GM12891 (cell line): Measurements from ENCODE around the gene STAC2.

Experiments used
- DNase-seq: peaks from one replicate; pipeline ENCODE4 v3.0.0; 2011; ENCODE audit warnings: low spot score; ENCODE audit not compliant: insufficient read length
- FAIRE-seq: peaks from 2 replicates; lab custom pipeline; 2011; peaks lifted over from hg19 to GRCh38; lab: Jason Lieb, UNC
- PAX5 ChIP-seq: IDR thresholded peaks from 2 replicates; pipeline ENCODE4 v1.6.1; 2011; ENCODE audit warnings: low read length, moderate library complexity, mild to moderate bottlenecking; ENCODE audit not compliant: insufficient read depth, severe bottlenecking
- POLR2A ChIP-seq: IDR thresholded peaks from 2 replicates; pipeline ENCODE4 v1.6.1; 2011; ENCODE audit warnings: low read depth, low read length, control low read depth
- POLR2AphosphoS5 ChIP-seq: IDR thresholded peaks from 2 replicates; pipeline ENCODE4 v1.6.1; 2011; ENCODE audit warnings: low read depth, low read length, control low read depth
- POU2F2 ChIP-seq: IDR thresholded peaks from 2 replicates; pipeline ENCODE4 v1.6.1; 2011; ENCODE audit warnings: low read depth, mild to moderate bottlenecking, control low read depth, low read length, moderate library complexity
- SPI1 ChIP-seq: IDR thresholded peaks from 2 replicates; pipeline ENCODE4 v1.6.1; 2011; ENCODE audit warnings: low read depth, low read length, control low read depth
- TAF1 ChIP-seq: IDR thresholded peaks from 2 replicates; pipeline ENCODE4 v1.6.1; 2011; ENCODE audit warnings: low read depth, low read length, control low read depth

STAC2 gene

GRCh38 chr17:39166437-39167335 is 59.1 kb downstream of the STAC2 start:
- no peak for DNase-seq
- no peak for TF ChIP-seq POLR2AphosphoS5
- TF ChIP-seq POLR2A = no peak
- TF ChIP-seq PAX5 = no peak
- no peak for TF ChIP-seq SPI1
- no peak for TF ChIP-seq POU2F2
- TF ChIP-seq TAF1 = no peak
- FAIRE-seq = peak; percentile 13

GRCh38 chr17:39165841-39166349 is 59.9 kb downstream of the STAC2 start, which contains the start of gene ARL5C:
Gene ARL5C (minus strand): TSS chr17:39166161. CDS start chr17:39165760, 401 bp downstream.
- TF ChIP-seq SPI1 (no peak), TAF1 (no peak), POLR2AphosphoS5 (no peak), POLR2A (no peak), PAX5 (no peak), POU2F2 (no peak)
- FAIRE-seq = no peak
- no peak for DNase-seq

DNA sequence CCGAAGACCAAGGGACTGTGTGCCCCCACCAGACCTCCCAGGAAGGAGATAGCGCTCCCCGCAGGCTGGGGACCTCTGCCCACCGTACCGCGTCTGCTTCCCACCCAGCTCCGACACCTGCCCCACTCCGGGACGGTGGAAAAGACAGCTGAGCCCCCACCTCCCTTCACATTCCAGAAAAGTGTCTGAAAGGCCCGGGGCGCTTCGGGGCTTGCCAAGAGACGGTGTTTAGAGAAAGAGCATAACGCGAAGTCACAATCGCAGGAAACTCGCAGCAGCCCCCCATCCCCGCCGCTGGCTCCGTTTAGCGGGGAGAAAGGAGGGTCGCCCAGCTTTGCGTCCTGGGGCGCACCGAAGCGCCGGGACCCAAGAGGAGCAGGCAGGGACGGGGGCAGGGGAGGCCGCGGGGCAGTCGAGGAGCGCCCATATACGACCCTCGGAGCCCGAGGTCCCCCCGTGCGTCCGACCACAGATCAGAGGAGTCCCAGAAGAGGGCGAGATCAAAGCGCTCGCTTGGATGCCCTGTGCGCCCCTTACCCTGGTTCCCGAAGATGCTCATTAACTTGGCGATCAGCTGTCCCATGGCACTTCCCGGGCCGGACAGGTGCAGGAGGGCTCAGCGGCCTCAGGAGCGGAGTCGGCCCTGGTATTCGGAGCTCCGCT is 60.4 kb downstream of the STAC2 start:
- TF ChIP-seq POLR2A (no peak), POLR2AphosphoS5 (no peak), SPI1 (no peak), TAF1 (no peak), PAX5 (no peak), POU2F2 (no peak)
- DNase-seq (no peak), FAIRE-seq (no peak)

DNA sequence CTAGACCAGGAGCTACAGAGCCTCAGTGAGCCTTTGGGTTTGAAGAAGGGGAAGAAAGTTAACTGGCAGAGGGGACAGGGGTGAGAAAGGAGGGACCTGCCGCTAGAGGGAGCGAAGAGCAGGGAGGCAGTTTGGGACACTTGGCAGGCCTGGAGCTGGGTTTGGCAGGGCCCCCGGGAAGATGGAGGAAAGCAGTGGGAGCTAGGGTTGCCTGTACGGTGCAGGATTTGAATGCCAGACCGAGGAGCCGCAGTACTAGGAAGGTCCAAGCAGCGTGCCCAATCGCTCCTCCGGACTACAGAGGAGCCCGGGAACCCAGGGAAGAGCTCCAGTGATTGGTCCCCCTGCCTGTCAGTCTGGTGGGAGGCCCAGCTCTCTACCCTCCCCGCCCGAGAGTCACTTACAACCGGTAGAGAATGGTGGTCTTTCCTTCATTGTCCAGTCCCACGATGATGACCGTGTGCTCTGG is 61.0 kb downstream of the STAC2 start:
- DNase-seq (peak; percentile 93), FAIRE-seq (peak; percentile 92)
- no peak for TF ChIP-seq POLR2A
- TF ChIP-seq SPI1 = no peak
- TF ChIP-seq POU2F2 = no peak
- no peak for TF ChIP-seq TAF1
- TF ChIP-seq PAX5 = no peak
- no peak for TF ChIP-seq POLR2AphosphoS5

DNA sequence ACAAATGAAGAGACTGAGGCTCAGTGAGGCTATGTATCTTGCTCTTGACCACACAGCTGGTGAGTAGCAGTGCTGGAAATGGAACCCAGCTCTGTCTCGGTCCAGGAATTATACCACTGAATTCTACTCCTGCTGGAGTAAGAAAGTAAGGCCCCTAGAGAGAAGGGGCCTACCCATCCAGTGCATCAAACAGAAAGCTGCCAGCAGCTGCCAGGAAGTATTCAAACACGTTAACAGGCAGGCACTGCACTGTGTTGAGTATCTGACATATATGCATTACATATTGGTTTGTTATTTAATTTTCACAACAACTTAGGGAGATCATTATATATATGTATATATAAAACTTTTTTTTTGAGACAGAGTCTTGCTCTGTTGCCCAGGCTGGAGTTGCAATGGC is 63.8 kb downstream of the STAC2 start:
- FAIRE-seq (no peak), DNase-seq (no peak)
- TF ChIP-seq POLR2AphosphoS5 (no peak), TAF1 (no peak), PAX5 (no peak), POLR2A (no peak), SPI1 (no peak), POU2F2 (no peak)
